Measurements from ENCODE around the gene ARHGAP45.
"Not testable (repeated sequence)": the region's sequence is repeated elsewhere in the genome, so short reads cannot be mapped to it uniquely, and the experiment has no call there.

The ARHGAP45 gene

DNA sequence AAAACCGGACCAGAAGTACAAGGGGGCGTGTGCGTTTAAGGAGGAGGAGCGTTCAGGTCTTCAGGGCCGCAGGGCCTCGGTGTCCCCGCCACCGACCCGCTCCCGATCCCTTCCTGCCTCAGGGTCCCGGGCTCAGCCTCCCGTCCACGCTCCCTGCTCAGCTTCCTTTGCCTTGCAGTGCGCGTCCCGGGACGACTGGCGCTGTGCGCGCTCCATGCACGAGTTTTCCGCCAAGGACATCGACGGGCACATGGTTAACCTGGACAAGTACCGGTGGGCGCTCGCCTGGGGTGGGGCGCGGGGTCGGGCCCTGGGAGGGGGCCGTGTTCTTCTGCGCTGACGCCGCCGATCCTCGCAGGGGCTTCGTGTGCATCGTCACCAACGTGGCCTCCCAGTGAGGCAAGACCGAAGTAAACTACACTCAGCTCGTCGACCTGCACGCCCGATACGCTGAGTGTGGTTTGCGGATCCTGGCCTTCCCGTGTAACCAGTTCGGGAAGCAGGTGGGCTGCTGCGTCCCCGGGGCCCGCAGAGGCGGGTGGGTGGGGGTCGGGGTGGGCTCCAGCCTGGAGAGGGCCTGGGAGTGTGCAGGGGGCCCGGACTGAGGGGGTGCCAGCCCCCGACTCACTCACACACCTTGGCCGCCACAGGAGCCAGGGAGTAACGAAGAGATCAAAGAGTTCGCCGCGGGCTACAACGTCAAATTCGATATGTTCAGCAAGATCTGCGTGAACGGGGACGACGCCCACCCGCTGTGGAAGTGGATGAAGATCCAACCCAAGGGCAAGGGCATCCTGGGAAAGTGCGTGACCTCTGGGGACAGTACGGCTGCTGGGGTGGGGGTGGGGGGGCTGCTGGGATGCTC lies 38.3 kb downstream of the ARHGAP45 start:
- no peak for DNase-seq

DNA sequence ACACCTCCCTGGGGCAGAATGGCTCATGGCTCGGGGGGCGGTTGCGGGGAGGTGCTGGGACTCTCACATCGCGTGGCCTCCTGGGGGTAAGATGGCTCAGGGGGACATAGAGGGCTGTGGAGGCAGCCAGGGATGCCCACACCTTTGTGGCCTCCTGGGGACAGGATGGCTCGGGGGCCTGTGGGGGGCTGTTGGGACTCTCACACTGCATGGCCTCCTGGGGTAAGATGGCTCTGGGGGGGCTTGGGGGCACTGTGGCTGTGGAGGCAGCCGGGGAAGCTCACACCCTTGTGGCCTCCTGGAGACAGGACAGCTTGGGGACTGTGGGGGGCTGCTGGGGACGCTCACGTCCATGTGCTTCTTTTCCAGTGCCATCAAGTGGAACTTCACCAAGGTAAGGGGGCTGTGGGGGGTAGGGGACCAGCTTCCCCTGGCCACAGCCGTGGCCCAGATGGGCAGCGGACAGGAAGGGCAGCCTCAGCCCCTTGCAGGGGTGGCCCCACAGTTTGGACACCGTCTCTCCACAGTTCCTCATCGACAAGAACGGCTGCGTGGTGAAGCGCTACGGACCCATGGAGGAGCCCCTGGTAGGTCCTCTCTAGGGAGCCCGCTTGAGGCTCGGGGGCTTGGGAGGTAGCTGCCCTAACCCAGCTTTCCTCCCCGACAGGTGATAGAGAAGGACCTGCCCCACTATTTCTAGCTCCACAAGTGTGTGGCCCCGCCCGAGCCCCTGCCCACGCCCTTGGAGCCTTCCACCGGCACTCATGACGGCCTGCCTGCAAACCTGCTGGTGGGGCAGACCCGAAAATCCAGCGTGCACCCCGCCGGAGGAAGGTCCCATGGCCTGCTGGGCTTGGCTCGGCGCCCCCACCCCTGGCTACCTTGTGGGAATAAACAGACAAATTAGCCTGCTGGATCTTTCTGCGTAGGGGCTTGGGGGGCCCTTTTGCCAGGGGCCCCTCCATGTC lies 39.2 kb downstream of the ARHGAP45 start:
- DNase-seq: no peak

DNA sequence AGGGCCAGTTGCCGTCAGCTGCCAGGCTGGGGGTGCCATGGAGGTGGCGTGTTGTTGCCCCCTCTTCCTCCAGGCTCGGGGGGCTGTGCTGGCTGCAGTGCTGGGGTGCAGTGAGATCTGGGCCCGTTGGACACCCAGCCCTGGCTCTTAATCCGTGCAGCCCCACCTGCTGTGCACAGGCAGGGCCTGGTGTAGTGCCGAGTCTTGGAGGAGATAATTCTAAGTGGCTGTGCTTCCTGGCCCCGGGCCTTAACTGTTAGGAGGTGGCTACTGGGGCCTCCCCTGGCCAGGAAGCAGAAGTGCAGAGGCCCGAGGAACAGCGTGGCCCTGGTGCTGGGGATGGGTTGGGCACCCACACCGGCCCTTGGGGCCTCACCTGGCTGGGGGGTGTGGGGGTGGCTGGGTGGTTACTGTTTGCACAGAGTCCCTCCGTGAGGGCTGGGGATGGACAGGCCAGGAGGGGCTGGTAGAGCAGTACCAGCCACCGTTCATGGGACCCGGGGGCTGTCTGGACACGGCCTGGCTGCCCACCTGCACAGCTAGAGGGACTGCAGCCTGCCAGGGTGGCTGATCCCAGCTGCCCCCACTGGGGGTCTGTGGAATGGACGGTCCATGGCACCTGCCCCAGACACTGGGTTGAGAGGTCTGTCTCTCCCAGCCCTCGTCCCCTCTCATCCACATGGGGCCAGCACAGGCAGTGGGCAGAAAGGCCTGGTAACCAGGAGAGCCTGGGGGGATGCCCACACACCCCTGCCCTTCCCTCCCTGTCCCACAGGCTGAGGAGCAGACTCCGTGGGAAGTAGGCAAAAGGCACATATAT lies 40.1 kb downstream of the ARHGAP45 start:
- no peak for DNase-seq

DNA sequence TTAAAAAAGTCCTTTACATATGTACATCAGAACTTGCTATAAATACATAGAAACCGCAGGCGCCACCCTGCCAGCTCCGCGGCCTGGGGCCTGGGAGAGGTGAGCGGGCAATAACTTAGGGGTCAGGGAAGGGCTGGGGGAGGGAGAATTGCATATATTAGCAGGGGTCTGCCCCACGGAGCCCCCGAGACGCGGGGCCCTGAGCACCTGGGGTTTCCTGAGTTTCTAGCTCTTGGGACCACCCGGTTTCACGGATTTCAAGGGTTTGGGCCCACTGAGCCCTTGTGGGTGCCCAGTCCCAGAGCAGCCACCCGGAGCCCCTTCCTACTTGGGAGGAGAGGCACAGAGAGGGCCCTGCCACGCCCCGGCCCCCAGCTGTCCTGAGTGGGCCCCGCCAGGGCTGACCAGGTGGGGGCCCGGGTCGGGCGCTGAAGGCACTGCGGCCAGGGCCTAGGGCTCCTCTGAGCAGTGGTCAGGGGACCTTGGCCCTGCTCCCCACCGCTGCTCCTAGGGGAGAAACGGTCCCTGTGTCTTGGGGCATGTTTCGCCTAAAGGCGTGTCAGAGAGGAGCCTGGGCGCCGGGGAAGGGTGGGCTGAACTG lies 40.8 kb downstream of the ARHGAP45 start:
- DNase-seq: no peak

DNA sequence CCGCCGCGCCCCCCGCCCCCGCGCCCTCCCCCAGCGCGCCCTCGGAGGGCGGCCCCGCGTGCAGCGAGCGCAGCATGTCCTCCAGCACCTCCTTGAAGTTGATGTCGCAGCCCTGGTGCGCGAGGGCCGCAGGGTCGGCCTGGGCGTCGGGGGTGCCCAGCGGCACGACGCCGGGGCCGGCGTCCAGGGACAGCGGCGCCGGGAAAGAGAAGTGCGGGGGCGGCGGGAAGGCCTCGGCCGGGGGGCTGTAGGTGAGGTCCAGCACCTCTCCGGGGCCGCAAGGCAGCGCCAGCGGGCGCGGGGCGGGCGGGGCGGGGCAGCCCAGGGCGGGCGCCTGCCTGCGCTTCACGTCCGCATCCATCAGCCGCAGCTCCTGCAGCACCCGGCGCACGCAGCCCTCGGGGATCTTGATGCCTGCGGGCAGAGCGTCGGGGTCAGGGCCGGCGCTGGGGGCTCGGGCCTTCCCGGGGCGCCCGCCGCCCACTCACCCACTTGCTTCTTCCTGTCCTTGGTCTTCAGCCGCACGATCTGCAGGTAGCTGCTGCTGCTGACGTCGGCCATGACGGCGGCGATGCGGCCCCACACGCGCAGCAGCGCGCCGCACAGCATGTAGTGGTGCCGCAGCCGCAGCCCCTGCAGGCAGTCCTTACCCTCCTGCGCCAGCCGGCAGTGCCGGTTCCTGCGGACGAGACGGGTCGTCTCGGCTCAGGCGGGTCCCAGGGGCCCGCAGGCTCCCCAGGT lies 41.5 kb downstream of the ARHGAP45 start:
- DNase-seq: no peak

DNA sequence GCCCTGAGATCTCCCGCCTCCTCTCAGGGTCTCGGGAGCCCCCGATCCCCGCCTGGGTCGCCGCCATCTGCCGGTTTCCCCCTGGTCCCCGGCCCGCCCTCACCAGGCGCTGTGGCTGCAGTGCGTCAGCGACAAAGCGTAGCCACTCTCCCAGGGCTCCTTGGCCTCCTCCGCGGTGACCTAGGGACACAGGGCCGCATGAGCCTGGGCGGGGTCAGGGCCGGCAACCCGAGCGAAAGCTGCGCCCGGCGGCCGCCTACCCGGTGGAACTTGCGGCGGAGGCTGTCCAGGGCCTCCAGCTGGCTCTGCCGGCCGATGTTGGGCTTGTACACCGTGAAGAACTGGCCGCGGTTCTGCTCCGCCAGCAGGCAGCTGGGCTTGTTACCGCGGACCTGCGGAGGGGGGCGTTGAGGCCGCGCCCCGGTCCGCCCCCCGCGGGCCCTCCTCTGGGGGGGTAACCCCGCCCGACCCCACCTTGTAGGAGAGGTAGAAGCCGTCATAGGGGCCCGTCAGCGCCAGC lies 42.1 kb downstream of the ARHGAP45 start:
- no peak for DNase-seq

DNA sequence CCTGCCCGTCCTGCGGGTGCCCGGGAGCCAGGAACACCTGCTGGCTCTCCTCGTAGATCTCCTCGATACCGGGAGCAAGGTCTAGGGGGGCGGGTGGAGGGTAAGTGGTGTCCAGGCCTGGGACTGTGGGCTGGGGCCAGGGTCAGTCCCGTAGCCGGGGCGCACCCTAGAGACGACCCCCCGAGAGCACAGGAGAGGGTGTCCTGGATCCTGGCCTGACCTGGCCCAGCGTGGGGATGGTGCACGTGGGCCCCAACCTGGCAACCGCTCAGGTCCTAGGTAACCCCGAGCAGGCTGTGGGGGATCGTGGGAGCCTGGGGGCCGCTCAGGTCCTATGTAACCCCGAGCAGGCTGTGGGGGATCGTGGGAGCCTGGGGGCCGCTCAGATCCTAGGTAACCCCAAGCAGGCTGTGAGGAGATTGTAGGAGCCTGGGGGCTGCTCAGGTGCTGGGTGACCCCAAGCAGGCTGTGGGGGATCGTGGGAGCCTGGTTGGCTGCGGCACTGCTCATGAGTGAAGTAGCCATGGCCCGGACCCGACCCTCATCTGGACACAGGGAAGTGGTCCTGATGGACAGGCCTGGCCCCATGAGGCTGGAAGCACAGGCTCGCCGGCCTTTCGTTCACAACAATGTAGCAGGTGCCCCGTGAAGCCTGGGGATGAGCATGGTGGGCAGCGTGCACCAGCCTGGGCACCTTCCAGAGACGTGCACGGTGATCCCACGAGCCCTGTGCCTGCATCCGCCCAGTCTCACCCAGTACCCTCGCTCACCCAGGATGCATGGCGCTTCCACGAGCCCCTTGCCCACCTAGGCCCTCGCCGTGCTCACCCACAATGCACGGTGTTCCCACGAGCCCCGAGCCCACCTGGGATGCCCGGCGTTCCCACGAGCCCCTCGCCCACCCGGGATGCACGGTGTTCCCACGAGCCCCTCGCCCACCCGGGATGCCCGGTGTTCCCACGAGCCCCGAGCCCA lies 43.0 kb downstream of the ARHGAP45 start:
- DNase-seq: no peak

DNA sequence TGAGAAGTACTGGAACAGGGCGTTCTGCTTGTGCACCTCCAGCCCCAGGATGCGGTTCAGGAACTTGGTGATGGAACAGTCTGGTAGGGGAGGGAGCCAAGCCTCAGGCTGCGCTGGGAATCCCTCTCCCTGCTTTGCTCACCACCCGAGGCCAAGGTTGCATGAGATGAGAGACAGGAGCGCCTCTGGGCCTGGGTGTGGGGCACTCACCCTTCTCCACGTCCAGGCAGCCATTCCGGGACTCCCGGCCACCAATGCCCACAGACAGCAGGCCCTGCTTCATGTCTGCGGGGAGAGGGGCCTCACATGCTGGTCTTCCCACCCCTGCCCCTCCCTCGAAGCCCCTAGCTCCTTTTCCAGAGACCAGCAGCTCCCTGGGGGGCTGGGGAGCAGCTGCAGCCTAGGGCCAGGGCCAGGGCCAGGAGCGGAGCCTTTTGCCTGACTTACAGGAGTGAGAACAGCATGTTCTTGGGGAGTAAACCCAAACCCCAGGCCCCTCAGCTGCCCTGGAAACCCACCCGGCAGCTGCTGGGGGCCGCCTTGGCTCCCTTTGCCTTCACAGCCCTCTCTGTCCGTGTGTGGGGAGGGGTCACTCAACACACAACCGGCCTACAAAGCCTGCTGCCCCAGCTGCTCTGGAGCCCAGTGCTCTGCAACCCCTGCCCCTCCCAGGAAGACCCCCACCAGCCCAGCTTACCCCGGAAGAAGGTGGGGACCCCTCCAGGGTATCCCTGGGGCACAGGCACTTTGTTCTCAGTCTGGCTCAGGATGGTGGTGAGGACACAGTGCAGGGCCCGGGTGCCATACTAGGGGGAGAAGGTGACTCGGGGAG lies 44.1 kb downstream of the ARHGAP45 start:
- DNase-seq: no peak

DNA sequence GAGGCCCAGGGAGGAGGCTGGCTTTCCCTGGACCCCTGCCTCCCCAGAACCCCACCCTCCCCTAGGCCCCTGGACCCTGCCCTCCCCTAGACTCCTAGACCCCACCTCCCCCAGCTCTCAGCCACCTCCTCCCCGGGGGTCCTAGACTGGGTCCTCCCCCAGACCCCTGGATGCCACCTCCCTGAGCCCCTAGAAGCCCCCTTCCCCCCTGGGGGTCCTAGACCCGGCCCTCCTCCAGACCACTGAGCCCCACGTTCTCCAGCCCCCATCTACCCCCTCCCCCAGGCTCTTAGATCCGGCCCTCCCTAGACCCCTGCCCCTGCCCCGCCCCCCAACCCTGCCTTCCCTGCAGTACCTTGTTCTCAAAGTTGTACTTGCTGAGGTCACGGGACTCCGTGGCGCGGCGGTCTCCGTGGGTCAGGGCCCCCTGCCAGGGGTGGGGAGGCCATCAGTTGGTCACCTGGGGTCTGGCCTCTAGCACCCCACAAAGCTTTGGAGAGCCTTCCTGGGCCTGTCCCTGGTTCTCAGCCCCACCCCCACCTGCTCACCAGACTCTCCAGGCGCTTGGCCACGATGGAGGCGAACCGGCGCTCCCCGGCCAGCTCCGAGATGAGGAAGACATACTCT lies 44.8 kb downstream of the ARHGAP45 start:
- no peak for DNase-seq

DNA sequence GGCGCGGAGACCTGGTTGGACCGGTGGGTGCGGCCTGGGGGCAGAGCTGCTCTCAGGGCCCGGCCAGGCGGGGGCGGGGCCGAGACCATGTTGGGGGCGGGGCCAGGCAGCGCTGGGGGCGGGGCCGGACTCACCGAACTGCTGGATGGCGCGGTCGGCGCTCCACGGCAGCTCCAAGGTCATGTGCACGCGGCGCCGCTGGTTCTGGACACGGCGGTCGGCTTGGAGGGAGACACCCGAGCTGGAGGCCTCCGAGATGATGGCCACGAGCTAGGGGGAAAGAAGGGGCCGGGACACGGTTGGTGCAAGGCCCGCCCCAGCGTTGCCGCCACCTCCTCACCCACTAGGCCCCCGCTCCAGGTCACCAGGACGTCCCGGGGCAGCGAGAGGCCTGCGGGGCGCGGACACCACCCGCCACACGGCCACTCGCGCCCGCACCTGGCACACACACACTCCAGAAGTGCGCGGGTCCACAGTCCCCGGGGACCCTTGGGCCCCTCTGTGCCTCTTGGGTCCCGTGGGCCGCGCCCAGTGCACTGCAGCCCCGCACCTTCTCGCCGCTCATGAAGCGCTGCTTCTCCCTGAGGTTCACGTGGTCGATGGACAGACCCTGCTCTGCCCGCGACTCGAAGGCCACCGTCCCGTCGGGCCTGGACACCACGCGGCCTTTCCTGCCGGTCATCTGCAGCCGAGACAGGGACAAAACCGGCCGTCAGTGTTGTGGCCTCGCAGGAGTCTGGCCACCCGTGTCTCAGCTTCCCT lies 45.5 kb downstream of the ARHGAP45 start:
- DNase-seq: no peak

DNA sequence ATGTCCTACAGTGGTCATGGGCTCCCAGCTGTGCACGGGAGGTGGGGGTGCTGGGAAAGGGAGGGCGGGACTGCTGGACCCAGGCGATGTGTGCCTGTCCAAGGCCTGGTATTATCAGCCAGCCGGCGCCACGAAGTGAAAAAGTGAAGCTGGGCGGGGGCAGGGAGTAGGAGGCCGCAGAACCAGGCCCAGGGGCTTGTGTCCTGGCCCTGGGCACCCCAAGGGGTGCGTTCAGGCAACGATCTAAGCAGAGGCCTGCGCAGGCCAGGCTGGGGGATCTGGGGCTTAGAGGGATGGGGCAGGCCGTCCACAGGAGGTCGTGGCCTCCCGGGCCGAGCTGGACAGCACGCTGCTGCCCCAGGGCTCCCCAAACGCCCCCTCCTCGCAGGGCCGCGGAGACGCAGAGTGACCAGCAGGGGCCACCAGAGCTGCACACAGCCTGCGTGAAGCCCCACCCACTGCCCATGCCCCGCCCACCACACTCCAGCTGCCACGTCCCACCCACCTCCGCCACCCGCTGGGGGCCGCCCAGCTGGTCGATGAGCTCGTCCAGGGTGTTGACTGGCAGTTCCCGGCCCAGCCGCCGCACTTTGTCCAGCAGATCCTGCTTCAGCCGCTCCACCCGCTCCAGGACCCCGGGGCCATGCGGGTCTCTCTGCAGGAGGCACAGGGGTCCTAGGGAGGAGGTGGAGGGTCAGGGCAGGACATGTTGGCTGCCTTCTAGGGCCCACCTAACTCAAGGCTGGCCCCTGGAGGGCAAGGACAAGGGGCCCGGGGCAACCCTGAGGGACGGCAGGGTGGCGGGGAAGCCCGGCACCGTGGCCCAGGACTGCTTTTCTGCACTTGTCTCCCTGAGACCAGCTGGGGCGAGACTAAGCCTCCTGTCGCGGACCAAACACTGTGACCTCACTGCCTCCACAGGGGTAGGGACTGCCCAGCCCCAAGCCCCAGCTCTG lies 46.3 kb downstream of the ARHGAP45 start:
- no peak for DNase-seq

DNA sequence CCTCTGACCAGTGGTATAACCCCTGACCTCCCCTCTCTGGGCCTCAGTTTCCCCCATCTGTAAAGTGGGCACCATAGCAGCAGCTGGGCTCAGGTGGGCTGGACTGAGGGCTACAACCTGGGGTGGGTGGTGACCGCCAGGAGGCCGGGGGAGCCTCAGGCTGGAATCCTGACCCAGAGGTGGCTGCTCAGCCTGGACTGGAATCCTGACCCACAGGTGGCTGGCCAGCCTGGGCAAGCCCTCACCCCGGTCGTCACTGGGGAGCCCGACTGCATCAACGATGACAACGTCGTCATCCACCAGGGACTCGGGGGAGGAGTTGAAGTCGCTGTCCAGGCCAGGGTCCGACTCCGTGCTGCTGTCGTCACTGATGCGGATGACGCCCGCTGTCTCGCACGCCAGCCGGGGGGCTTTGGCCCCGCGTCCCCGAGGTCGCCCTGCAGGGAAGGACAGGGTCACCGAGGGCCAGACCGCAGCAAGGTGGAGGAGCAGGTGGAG lies 47.1 kb downstream of the ARHGAP45 start:
- DNase-seq: no peak

DNA sequence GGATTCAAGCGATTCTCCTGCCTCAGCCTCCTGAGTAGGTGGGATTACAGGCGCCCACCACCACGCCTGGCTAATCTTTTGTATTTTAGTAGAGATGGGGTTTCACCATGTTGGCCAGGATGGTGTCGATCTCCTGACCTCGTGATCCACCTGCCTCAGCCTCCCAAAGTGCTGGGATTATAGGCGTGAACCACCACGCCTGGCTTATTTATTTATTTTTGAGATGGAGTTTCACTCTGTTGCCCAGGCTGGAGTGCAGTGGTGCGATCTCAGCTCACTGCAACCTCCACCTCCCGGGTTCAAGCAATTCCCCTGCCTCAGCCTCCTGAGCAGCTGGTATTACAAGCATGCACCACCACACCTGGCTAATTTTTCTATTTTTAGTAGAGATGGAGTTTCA lies 47.8 kb downstream of the ARHGAP45 start:
- DNase-seq: not testable (repeated sequence)

DNA sequence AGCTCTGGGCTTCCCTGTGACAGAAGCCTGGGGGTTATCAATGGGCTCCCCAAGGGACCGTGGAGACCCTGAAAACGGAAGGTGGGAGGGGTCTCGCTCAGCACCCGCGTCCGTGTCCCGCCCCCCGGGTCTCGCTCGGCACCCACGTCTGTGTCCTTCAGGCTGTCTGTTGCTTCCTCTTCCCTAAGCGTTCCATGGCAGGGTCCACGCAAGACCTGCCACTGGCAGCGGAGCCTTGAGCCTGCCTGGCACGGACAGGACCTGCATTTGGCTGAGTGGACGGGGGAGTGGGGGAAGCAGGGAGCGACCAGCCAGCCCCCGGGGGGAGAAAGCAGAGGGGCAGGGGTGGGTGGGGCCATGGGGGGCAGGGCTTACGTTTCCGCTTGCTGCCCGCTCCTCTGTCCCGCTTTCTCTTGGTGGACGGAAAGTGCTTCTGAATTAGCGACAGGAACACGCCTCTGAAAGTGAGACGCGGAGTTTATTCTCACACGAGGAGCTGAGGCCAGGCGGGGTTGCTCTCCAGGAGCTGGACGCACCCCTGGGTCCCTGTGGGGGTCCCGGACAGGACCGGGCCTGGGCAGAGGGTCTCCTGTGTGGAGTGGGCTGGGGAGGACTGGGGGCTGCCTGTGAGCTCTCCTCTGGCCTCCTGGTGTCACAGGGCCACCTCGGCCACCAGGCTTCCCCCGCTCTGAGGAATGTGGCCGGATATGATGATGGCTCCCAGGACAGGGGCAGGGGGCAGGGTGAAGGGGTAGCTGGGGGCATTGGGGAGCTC lies 48.9 kb downstream of the ARHGAP45 start:
- DNase-seq: no peak

DNA sequence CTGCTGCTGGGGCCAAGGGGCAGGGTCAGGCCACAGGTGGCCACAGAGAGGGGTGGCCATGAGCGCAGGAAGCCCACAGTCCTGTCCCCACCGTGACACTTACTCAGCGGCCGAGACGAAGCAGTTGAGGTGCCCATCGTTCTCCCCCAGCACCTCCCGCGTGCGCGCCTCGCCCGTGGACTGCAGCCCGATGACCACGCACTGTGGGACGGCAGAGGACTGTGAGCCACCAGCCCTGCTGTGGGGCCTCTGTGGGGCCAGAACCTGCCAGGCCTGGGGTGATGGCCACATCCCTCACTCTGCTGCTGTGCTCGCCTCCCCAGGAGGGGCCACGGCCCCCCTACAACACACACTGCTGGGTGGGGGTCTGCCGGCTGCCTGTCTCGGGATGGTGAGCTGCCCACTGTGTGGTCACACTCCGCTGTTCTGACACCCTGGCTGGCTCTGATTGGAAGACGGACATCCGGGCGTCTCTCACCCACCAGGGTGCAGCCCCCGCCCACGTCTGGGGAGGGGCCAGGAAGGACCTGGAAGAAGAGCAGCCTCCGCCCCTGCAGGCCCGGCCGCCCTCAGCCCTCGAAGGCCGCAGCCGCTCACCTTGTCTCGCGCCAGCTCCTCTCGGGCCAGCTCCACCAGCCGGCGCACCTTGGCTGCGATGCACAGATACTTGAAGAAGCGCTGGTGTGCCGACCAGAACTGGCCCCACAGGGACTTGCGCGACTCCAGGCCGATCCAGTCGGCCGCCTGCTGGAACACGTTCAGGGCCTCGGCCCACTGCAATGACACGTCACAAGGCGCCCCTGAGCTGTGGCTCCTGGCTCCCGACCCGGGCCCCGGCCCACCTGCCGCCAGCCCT lies 50.0 kb downstream of the ARHGAP45 start:
- no peak for DNase-seq

Data from NCI-H1436 treated with DMSO at 0.1 percent for 48 hours (cell line).